ENCODE measurements around the gene RAB9A. TPM values are rescaled to one million over a fixed set of nuclear protein-coding genes. Genes with fewer than 3 reads are reported as not detected.

Gene RAB9A
- total and polyA plus RNA-seq, 2 of the 8 experiments (the other 6 are each of a cell fraction or from before 2014, with no cell fraction given) = 21.8 to 34.0 TPM

- TF ChIP-seq CHD7 (IDR thresholded peaks at IDR 0.05; ENCODE audit: insufficient replicate concordance, low read length) (no peak), CBX8 (IDR thresholded peaks at IDR 0.05; ENCODE audit: borderline replicate concordance, low read depth, low read length) (no peak), ZNF274 (IDR thresholded peaks at IDR 0.05; ENCODE audit: borderline replicate concordance, extremely low read depth, low read length) (no peak), CHD2 (IDR thresholded peaks at IDR 0.05; ENCODE audit: low read length) (no peak)
Observed at GRCh38 chrX:13669246-13669737, 19.6 kb upstream of the RAB9A start (continued).

All from H1 (cell line).